SIG-M5 treated with dmso at 0.1 percent for 504 hours (cell line): ENCODE data around the gene CH25H.

Experiments used
- DNase-seq: peaks from one replicate; lab custom pipeline; 2025; ENCODE audit not compliant: unreplicated experiment; lab: John Stamatoyannopoulos, UW

Gene CH25H

DNA sequence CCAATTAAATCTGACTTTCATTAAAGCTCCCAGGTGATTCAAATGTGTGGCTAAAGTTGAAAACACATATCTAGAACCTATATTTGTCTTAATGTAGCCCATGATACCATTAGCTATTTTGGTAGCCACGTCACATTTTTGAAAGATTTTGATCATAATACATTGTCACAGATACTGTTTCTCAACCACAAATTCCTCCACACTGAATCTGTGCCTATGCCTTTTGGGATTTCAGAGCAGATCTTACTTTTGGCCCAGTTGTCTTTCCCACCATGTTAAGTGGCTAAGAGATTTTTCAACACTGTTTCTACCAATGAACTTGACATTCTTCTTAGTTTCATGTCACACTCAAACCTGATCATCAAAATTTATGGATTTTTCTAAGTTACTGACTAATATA is 47.4 kb downstream of the CH25H start:
- no peak for DNase-seq

DNA sequence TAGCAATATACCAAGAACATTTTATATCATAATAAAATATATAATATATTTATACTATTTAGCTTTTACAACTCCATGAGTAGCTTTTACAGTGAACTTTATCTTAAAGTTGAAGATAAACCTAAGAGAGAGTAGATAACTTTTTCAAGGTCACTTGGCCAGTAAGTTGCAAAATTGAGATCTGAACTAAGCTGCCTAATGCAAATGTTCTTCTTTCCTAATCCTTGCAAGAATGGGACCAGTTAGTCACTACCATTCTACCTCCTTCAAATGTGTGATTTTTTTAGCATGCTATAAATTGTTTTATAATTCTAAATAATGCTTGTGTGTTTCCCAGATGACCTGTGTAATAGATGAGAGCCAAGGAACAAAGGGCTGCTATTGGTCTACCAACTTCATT is 47.8 kb downstream of the CH25H start:
- DNase-seq, result no peak

DNA sequence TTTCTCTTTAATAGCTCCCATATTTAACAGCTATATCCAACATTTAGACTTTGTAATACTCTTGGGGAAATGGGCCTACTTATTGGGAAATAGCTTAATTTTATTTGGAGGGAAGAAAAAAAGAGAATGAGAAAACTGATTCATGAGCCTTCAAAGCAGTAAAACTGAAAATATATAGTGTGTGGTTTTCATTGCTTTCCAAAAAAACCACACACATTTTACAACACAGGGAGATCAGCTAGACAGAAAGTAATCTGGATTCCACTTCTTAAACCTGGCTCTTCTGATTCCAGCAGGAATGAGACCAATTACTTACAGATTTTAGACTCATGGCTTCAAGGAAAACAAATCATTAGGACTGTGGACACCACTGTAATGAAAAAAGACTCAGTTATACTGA is 48.7 kb downstream of the CH25H start:
- DNase-seq, result no peak

DNA sequence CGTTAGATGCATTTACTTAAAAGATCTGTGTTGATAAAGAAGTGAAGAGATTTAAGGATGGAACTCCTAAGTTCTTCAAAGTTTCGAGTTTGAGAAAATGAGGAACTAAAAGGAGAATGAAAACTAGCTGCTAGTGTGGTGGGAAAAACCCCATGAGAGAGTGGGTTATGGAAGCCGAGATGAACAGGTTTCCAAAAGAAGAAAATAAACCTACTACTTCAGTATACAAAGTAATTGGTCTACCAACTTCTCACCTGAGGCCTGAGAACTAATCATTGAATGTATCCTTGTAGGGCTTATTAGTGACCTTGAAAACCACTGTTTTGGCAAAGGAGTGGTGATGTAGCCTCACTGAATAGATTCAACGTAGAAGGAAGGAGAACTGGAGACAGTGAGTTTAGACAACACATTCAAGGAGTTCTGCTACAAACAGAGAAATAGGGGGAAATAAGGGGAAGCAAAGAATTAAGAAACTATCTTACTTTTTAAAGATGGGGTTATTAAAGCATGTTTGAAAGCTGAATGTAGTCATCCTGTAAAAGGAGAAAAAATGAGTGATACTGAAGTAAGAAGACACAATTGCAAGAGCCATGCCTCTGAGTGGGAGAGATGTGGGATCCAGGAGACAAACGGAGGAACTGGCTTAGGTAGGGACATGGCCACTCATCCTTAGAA is 50.8 kb downstream of the CH25H start:
- DNase-seq, result peak; percentile 5
